HL-60 (cell line): ENCODE data around the gene TANC1.

ENCODE experiments used
- DNase-seq, 2 experiments: peaks; one replicate each; pipeline ENCODE4 v3.0.0-alpha.2; 2010 to 2020; ENCODE audit warnings: low read depth in 1 of 2, low spot score in 1 of 2
- H3K27ac ChIP-seq: fragments of 250-450 bp; sonication (Bioruptor Pico); replicated peaks from 2 replicates; pipeline ENCODE4 v1.5.1; 2020; ENCODE audit warnings: mild to moderate bottlenecking, moderate library complexity
- H3K27me3 ChIP-seq: fragments of 250-450 bp; sonication (Bioruptor Pico); 2 replicates; pipeline ENCODE4 v1.5.1; 2021; ENCODE audit warnings: mild to moderate bottlenecking, moderate library complexity; ENCODE audit not compliant: insufficient read depth, poor library complexity, severe bottlenecking
- H3K4me3 ChIP-seq: replicated peaks from 2 replicates; pipeline ENCODE4 v1.5.1; 2011; ENCODE audit warnings: mild to moderate bottlenecking, control low read depth, low read length; ENCODE audit not compliant: insufficient read depth
- GABPA ChIP-seq: IDR thresholded peaks from 2 replicates; pipeline ENCODE4 v1.6.1; 2012; ENCODE audit warnings: low read depth
- POLR2AphosphoS5 ChIP-seq: IDR thresholded peaks from 2 replicates; pipeline ENCODE4 v1.6.1; 2012; ENCODE audit warnings: low read depth
- SPI1 ChIP-seq: IDR thresholded peaks from 2 replicates; pipeline ENCODE4 v1.6.1; 2012; ENCODE audit warnings: low read depth, mild to moderate bottlenecking, borderline replicate concordance
- TF ChIP-seq, protein P1 (sequence below): IDR thresholded peaks from 2 replicates; pipeline ENCODE4 v1.6.1; 2012; ENCODE audit warnings: low read depth; ENCODE audit not compliant: insufficient replicate concordance
- TF ChIP-seq, protein P2 (sequence below): IDR thresholded peaks from one replicate; pipeline ENCODE4 v1.5.1; 2011; ENCODE audit warnings: low read length, control low read depth, inconsistent platforms; ENCODE audit not compliant: insufficient read depth

The TANC1 gene

GRCh38 chr2:159042115-159042850 is 73.8 kb downstream of the TANC1 start:
- no peak for DNase-seq
- TF ChIP-seq SPI1 (no peak), GABPA (no peak), POLR2AphosphoS5 (no peak)
- TF ChIP-seq, protein P1, sequence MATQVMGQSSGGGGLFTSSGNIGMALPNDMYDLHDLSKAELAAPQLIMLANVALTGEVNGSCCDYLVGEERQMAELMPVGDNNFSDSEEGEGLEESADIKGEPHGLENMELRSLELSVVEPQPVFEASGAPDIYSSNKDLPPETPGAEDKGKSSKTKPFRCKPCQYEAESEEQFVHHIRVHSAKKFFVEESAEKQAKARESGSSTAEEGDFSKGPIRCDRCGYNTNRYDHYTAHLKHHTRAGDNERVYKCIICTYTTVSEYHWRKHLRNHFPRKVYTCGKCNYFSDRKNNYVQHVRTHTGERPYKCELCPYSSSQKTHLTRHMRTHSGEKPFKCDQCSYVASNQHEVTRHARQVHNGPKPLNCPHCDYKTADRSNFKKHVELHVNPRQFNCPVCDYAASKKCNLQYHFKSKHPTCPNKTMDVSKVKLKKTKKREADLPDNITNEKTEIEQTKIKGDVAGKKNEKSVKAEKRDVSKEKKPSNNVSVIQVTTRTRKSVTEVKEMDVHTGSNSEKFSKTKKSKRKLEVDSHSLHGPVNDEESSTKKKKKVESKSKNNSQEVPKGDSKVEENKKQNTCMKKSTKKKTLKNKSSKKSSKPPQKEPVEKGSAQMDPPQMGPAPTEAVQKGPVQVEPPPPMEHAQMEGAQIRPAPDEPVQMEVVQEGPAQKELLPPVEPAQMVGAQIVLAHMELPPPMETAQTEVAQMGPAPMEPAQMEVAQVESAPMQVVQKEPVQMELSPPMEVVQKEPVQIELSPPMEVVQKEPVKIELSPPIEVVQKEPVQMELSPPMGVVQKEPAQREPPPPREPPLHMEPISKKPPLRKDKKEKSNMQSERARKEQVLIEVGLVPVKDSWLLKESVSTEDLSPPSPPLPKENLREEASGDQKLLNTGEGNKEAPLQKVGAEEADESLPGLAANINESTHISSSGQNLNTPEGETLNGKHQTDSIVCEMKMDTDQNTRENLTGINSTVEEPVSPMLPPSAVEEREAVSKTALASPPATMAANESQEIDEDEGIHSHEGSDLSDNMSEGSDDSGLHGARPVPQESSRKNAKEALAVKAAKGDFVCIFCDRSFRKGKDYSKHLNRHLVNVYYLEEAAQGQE = no peak
- TF ChIP-seq, protein P2, sequence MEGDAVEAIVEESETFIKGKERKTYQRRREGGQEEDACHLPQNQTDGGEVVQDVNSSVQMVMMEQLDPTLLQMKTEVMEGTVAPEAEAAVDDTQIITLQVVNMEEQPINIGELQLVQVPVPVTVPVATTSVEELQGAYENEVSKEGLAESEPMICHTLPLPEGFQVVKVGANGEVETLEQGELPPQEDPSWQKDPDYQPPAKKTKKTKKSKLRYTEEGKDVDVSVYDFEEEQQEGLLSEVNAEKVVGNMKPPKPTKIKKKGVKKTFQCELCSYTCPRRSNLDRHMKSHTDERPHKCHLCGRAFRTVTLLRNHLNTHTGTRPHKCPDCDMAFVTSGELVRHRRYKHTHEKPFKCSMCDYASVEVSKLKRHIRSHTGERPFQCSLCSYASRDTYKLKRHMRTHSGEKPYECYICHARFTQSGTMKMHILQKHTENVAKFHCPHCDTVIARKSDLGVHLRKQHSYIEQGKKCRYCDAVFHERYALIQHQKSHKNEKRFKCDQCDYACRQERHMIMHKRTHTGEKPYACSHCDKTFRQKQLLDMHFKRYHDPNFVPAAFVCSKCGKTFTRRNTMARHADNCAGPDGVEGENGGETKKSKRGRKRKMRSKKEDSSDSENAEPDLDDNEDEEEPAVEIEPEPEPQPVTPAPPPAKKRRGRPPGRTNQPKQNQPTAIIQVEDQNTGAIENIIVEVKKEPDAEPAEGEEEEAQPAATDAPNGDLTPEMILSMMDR = no peak

DNA sequence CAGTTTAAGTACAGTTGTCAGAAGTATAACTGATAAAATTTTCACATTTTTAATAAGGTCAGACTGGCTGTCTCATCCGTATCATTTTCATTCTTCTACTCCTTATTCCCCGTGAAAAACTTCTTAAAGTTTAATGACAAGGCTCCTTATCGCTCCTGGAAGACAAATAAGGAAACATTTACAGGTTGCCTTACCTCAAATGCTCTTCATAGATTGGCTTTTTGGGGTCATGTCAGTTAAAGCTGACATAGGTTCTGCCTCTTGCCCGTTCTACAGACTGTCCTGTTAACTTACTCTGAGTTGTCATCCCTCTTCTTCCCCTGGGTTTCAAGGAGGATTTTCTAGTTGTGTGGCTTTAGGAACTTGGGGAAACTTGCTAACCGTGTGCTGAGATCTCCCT is 75.3 kb downstream of the TANC1 start:
- TF ChIP-seq GABPA = no peak
- TF ChIP-seq, protein P2 = no peak
- TF ChIP-seq, protein P1 = no peak
- TF ChIP-seq SPI1 = no peak
- TF ChIP-seq POLR2AphosphoS5 = no peak
- no peak for DNase-seq
- no peak overlapping the region for H3K4me3 ChIP-seq
- no peaks in the 10 kb centered on the region for H3K27me3 ChIP-seq
- no peak overlapping the region for H3K27ac ChIP-seq

More at GRCh38 chr2:159042115-159042850, 73.8 kb downstream of the TANC1 start:
- Histone ChIP-seq H3K4me3 (no peak overlapping the region), H3K27me3 (no peaks in the 10 kb centered on the region), H3K27ac (no peak overlapping the region)

GRCh38 chr2:159044804-159045286 is 76.4 kb downstream of the TANC1 start:
- H3K27me3 ChIP-seq = no peaks in the 10 kb centered on the region
- no peak for TF ChIP-seq POLR2AphosphoS5
- TF ChIP-seq SPI1 = no peak
- TF ChIP-seq, protein P2 = no peak
- TF ChIP-seq, protein P1 = no peak
- TF ChIP-seq GABPA = no peak
- H3K4me3 ChIP-seq = no peak overlapping the region
- no peak overlapping the region for H3K27ac ChIP-seq
- no peak for DNase-seq
